ENCODE data around the gene PIEZO2.

PIEZO2 gene

DNA sequence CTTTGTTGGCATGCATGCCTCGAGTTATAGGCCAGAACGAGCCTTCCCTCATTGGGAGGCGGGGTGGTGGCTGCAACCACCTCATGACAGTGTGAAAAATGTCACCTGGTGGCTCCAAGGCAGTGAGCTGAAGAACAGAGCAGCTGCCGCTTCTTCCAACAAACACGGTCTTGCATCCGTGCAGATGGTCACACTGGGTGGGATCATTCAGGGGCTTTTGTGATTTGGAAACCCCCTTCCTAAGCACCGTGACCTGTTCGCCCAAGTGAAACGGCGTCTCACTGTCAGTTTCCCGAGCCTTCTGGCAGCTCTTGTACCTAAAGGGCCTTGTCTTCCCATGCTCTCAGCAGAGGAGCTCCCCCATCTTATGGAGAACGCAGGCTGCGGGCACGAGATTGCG lies 463.9 kb downstream of the PIEZO2 start:
- no peak overlapping the region for H3K27ac ChIP-seq (ENCODE audit: low read depth, low read length)
- H3F3A ChIP-seq (ENCODE audit: control insufficient read depth, insufficient read depth), result no peaks in the 10 kb centered on the region

DNA sequence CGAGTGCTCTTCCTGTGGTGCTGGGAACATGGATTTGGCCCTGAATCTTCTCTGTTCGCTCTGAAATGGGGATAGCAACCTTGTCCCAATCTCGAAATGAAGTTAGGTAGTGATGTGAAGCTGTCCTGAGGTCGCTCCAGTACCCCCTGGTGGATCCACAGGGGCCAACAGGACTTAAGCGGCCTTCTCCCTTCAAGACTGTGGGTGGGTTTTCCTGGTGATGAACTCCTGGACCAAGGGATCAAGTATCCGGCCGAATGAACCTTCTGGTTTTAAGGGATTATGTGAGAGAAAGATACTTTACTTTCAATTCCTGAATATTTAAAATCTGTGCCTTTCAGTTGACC lies 467.0 kb downstream of the PIEZO2 start:
- Histone ChIP-seq H3K9me3 (ENCODE audit: control insufficient read depth, insufficient read depth, low read length) (no peaks in the 10 kb centered on the region), H3K4me3 (ENCODE audit: low read length) (no peak overlapping the region), H3K4me1 (ENCODE audit: control insufficient read depth, low read length) (peaks cover 11% of the 10 kb centered on the region), H3K27me3 (ENCODE audit: control insufficient read depth, low read length) (peaks cover 3% of the 10 kb centered on the region; the same call in 1 of the 2 replicates), H3F3A (ENCODE audit: control insufficient read depth, insufficient read depth) (no peaks in the 10 kb centered on the region), H3K4me2 (ENCODE audit: low read length) (no peak overlapping the region), H3K79me2 (ENCODE audit: control insufficient read depth, low read length) (no peaks in the 10 kb centered on the region), H3K27ac (ENCODE audit: low read depth, low read length) (no peak overlapping the region), H3K9me2 (replicated peaks; ENCODE audit: control insufficient read depth, low read length) (no peaks in the 10 kb centered on the region), H4K20me1 (ENCODE audit: control insufficient read depth, insufficient read depth, low read depth, low read length) (no peaks in the 10 kb centered on the region), H3K36me3 (ENCODE audit: control insufficient read depth, low read length) (no peaks in the 10 kb centered on the region)
- TF ChIP-seq, protein P1, sequence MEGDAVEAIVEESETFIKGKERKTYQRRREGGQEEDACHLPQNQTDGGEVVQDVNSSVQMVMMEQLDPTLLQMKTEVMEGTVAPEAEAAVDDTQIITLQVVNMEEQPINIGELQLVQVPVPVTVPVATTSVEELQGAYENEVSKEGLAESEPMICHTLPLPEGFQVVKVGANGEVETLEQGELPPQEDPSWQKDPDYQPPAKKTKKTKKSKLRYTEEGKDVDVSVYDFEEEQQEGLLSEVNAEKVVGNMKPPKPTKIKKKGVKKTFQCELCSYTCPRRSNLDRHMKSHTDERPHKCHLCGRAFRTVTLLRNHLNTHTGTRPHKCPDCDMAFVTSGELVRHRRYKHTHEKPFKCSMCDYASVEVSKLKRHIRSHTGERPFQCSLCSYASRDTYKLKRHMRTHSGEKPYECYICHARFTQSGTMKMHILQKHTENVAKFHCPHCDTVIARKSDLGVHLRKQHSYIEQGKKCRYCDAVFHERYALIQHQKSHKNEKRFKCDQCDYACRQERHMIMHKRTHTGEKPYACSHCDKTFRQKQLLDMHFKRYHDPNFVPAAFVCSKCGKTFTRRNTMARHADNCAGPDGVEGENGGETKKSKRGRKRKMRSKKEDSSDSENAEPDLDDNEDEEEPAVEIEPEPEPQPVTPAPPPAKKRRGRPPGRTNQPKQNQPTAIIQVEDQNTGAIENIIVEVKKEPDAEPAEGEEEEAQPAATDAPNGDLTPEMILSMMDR (IDR thresholded peaks at IDR 0.05; ENCODE audit: low read depth, low read length, poor library complexity, severe bottlenecking), result no peak
- TF ChIP-seq EZH2phosphoT487 (IDR thresholded peaks at IDR 0.05; ENCODE audit: borderline replicate concordance, low read length), result no peak

More for the DNA sequence above, 463.9 kb downstream of the PIEZO2 start:
- H4K20me1 ChIP-seq (ENCODE audit: control insufficient read depth, insufficient read depth, low read depth, low read length), result no peaks in the 10 kb centered on the region
- no peaks in the 10 kb centered on the region for H3K9me3 ChIP-seq (ENCODE audit: control insufficient read depth, insufficient read depth, low read length)
- no peak overlapping the region for H3K4me3 ChIP-seq (ENCODE audit: low read length)
- no peaks in the 10 kb centered on the region for H3K9me2 ChIP-seq (replicated peaks; ENCODE audit: control insufficient read depth, low read length)
- no peak overlapping the region for H3K4me2 ChIP-seq (ENCODE audit: low read length)
- H3K27me3 ChIP-seq (ENCODE audit: control insufficient read depth, low read length), result no peaks in the 10 kb centered on the region
- no peaks in the 10 kb centered on the region for H3K79me2 ChIP-seq (ENCODE audit: control insufficient read depth, low read length)
- no peaks in the 10 kb centered on the region for H3K36me3 ChIP-seq (ENCODE audit: control insufficient read depth, low read length)
- no peak for TF ChIP-seq EZH2phosphoT487 (IDR thresholded peaks at IDR 0.05; ENCODE audit: borderline replicate concordance, low read length)
- TF ChIP-seq, protein P1 (IDR thresholded peaks at IDR 0.05; ENCODE audit: low read depth, low read length, poor library complexity, severe bottlenecking), result no peak
- peaks cover 11% of the 10 kb centered on the region for H3K4me1 ChIP-seq (ENCODE audit: control insufficient read depth, low read length)

DNA sequence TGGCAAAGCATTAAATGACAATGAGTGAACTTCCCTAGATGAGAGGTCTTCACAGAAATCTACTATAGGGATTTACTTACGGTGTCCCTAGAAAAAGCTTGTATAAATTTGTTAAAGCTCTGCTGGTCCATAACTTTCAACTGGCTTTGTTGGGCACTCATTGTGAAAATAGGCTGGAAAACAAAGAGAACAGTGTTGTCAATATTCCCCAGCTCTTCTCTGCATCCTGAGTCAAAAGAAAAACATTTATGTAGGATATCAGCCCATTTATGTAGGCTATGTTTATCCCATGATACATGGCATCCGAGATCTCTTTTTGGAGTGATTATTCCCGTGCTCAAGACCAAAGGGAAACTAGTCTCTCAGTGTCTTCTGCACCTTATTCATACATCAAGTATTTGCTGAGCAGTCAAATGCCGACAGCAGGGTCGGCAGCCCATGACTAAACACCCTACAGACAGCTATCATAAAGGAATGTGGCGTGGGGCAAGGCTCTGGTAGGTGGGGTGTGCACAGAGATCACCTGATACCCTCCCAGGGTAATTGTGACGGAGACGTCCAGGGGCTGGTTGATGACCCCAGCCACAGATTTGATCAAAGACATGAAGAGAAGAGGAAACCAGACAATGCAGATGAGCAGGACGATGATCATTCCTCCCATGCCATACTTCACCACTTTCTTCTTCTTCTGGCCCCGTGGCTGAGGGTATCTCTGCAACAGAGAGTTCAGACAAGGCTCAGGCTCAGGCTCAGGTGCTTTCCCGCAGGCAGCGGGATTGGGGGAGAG lies 467.6 kb downstream of the PIEZO2 start:
- Histone ChIP-seq H3K9me2 (replicated peaks; ENCODE audit: control insufficient read depth, low read length) (no peaks in the 10 kb centered on the region), H3K27me3 (ENCODE audit: control insufficient read depth, low read length) (peaks cover 3% of the 10 kb centered on the region; the same call in 1 of the 2 replicates), H3K27ac (ENCODE audit: low read depth, low read length) (no peak overlapping the region), H3K4me3 (ENCODE audit: low read length) (no peak overlapping the region), H3K79me2 (ENCODE audit: control insufficient read depth, low read length) (no peaks in the 10 kb centered on the region), H3K4me1 (ENCODE audit: control insufficient read depth, low read length) (peaks cover 11% of the 10 kb centered on the region), H3F3A (ENCODE audit: control insufficient read depth, insufficient read depth) (no peaks in the 10 kb centered on the region), H4K20me1 (ENCODE audit: control insufficient read depth, insufficient read depth, low read depth, low read length) (no peaks in the 10 kb centered on the region), H3K36me3 (ENCODE audit: control insufficient read depth, low read length) (no peaks in the 10 kb centered on the region), H3K9me3 (ENCODE audit: control insufficient read depth, insufficient read depth, low read length) (no peaks in the 10 kb centered on the region), H3K4me2 (ENCODE audit: low read length) (no peak overlapping the region)
- TF ChIP-seq, protein P1 (IDR thresholded peaks at IDR 0.05; ENCODE audit: low read depth, low read length, poor library complexity, severe bottlenecking), result no peak
- no peak for TF ChIP-seq EZH2phosphoT487 (IDR thresholded peaks at IDR 0.05; ENCODE audit: borderline replicate concordance, low read length)

Measured in DOHH2 (cell line).